SK-N-SH (cell line): ENCODE measurements around the gene KLHL41. TPM values are rescaled to one million over a fixed set of nuclear protein-coding genes. Genes with fewer than 3 reads are reported as not detected.

Source experiments
- CTCF ChIA-PET: fragments of 300-600, 350-600 bp; formaldehyde crosslinking; extraction: SDS; loops from one replicate; lab custom pipeline; 2021; lab: Yijun Ruan, JAX
- POLR2A ChIA-PET: fragments of 350-600 bp; sonication (Branson Sonifier 250); formaldehyde crosslinking; extraction: SDS; loops from one replicate; lab custom pipeline; 2020; ENCODE audit warnings: antibody characterized with exemption, inconsistent platforms; lab: Yijun Ruan, JAX
- DNase-seq: peaks from one replicate; pipeline ENCODE4 v3.0.0; 2012
- H2AFZ ChIP-seq: fragments of 200-600 bp; sonication (generic); 2 replicates; pipeline ENCODE4 v1.8.1; 2016; ENCODE audit warnings: antibody characterized with exemption, mild to moderate bottlenecking, low read depth
- H3F3A ChIP-seq: fragments of 200-600 bp; sonication (generic); replicated peaks from 2 replicates; pipeline ENCODE3; 2016; ENCODE audit warnings: antibody characterized with exemption, mild to moderate bottlenecking; ENCODE audit not compliant: insufficient read depth
- H3K27ac ChIP-seq, 2 experiments: fragments of 200-500 bp in 1 of 2; fragments of 200-600 bp in 1 of 2; sonication (Bioruptor generic) in 1 of 2; sonication (generic), shearing (Covaris generic) in 1 of 2; 2 replicates each; pipeline versions ENCODE4 v1.5.1 to v1.6.1; 2014 to 2016; ENCODE audit warnings: low read depth in 2 of 2, inconsistent platforms in 1 of 2, low read length in 1 of 2, mild to moderate bottlenecking in 1 of 2, mixed read lengths in 1 of 2
- H3K27me3 ChIP-seq: fragments of 200-600 bp; sonication (generic), shearing (Covaris generic); 2 replicates; pipeline ENCODE4 v1.6.1; 2016; ENCODE audit warnings: mixed run types; ENCODE audit not compliant: insufficient read depth
- H3K36me3 ChIP-seq, 2 experiments: fragments of 200-500 bp in 1 of 2; fragments of 200-600 bp in 1 of 2; sonication (Bioruptor generic) in 1 of 2; sonication (generic) in 1 of 2; replicated peaks in 1 of 2; 2 replicates each; pipeline versions ENCODE3 to v1.5.1; 2014 to 2016; ENCODE audit warnings: low read length in 1 of 2, mild to moderate bottlenecking in 1 of 2; ENCODE audit not compliant: insufficient read depth in 2 of 2, control insufficient read depth in 1 of 2
- H3K4me1 ChIP-seq, 2 experiments: fragments of 200-500 bp in 1 of 2; fragments of 200-600 bp in 1 of 2; sonication (Bioruptor generic) in 1 of 2; sonication (generic), shearing (Covaris generic) in 1 of 2; 2 replicates each; pipeline versions ENCODE4 v1.5.1 to v1.6.1; 2014 to 2016; ENCODE audit warnings: low read depth in 1 of 2, low read length in 1 of 2, mixed run types in 1 of 2; ENCODE audit not compliant: insufficient read depth in 2 of 2, control insufficient read depth in 1 of 2
- H3K4me2 ChIP-seq: fragments of 200-600 bp; sonication (generic), shearing (Covaris generic); 2 replicates; pipeline ENCODE4 v1.6.1; 2017; ENCODE audit warnings: mixed run types
- H3K4me3 ChIP-seq, 2 experiments: fragments of 200-500 bp in 1 of 2; fragments of 200-600 bp in 1 of 2; sonication (Bioruptor generic) in 1 of 2; sonication (generic), shearing (Covaris generic) in 1 of 2; 2 replicates each; pipeline versions ENCODE4 v1.5.1 to v1.8.1; 2014 to 2016; ENCODE audit warnings: low read depth in 2 of 2, inconsistent platforms in 1 of 2, low read length in 1 of 2, mild to moderate bottlenecking in 1 of 2, mixed read lengths in 1 of 2, moderate library complexity in 1 of 2
- H3K79me2 ChIP-seq: fragments of 200-600 bp; sonication (generic); 2 replicates; pipeline ENCODE4 v1.8.1; 2017; ENCODE audit warnings: mild to moderate bottlenecking; ENCODE audit not compliant: insufficient read depth
- H3K9ac ChIP-seq: fragments of 200-600 bp; sonication (generic); 2 replicates; pipeline ENCODE4 v1.6.1; 2017; ENCODE audit warnings: mixed run types
- H3K9me2 ChIP-seq: fragments of 200-600 bp; sonication (generic); 2 replicates; pipeline ENCODE4 v1.6.1; 2017; ENCODE audit warnings: mixed run types
- H3K9me3 ChIP-seq: fragments of 200-600 bp; sonication (generic); 2 replicates; pipeline ENCODE4 v1.6.1; 2017; ENCODE audit warnings: mixed run types, mild to moderate bottlenecking, moderate library complexity
- H4K20me1 ChIP-seq: fragments of 200-600 bp; sonication (generic); 2 replicates; pipeline ENCODE4 v1.6.1; 2017; ENCODE audit warnings: mild to moderate bottlenecking, mixed run types; ENCODE audit not compliant: insufficient read depth
- ELF1 ChIP-seq: IDR thresholded peaks from 2 replicates; pipeline ENCODE4 v1.4.0; 2012
- GABPA ChIP-seq: IDR thresholded peaks from 2 replicates; pipeline ENCODE4 v1.4.0; 2012; ENCODE audit warnings: low read depth, mild to moderate bottlenecking
- MEF2A ChIP-seq: IDR thresholded peaks from 2 replicates; pipeline ENCODE4 v1.4.0; 2012; ENCODE audit warnings: low read depth, borderline replicate concordance
- NRF1 ChIP-seq: IDR thresholded peaks from 2 replicates; pipeline ENCODE4 v1.6.1; 2012; ENCODE audit warnings: low read depth, mild to moderate bottlenecking, low read length
- RCOR1 ChIP-seq: fragments of 150-350 bp; IDR thresholded peaks from 2 replicates; pipeline ENCODE4 v1.6.1; 2017; ENCODE audit warnings: antibody characterized with exemption, low read length
- REST ChIP-seq: IDR thresholded peaks from 2 replicates; pipeline ENCODE4 v1.6.1; 2012; ENCODE audit warnings: mild to moderate bottlenecking, low read depth, low read length, moderate library complexity
- RFX5 ChIP-seq: IDR thresholded peaks from 2 replicates; pipeline ENCODE4 v1.6.1; 2012; ENCODE audit warnings: mild to moderate bottlenecking, improper control_type of control experiment, low read length
- RXRA ChIP-seq: IDR thresholded peaks from 2 replicates; pipeline ENCODE4 v1.4.0; 2012; ENCODE audit warnings: low read depth, mild to moderate bottlenecking, borderline replicate concordance
- TAF1 ChIP-seq: IDR thresholded peaks from 2 replicates; pipeline ENCODE4 v1.6.1; 2012; ENCODE audit warnings: low read depth, mild to moderate bottlenecking, low read length, moderate library complexity, borderline replicate concordance
- TEAD4 ChIP-seq: IDR thresholded peaks from 2 replicates; pipeline ENCODE4 v1.4.0; 2012; ENCODE audit warnings: mild to moderate bottlenecking, borderline replicate concordance; ENCODE audit not compliant: insufficient read depth
- WGBS: methylation state at CpG from one replicate; pipeline ENCODE4 v1.1.6; 2017; ENCODE audit warnings: low lambda C conversion rate; 5-methylcytosine and 5-hydroxymethylcytosine counted together
- polyA plus RNA-seq, 3 experiments: library from polyadenylated mRNA; depleted of rRNA; stranded (reverse); fragments of >200 nt; gene quantifications; 2 replicates each; pipeline ENCODE4 v1.2.3, GENCODE V29; 2012
- TF ChIP-seq, protein P1 (sequence below): IDR thresholded peaks from 2 replicates; pipeline ENCODE4; 2012
- TF ChIP-seq, protein P2 (sequence below): fragments of 200-600 bp; sonication (generic); IDR thresholded peaks from 2 replicates; pipeline ENCODE4 v1.6.1; 2017; ENCODE audit warnings: antibody characterized with exemption, mild to moderate bottlenecking, moderate library complexity
- TF ChIP-seq, protein P3 (sequence below): fragments of 150-350 bp; IDR thresholded peaks from 2 replicates; pipeline ENCODE4 v1.6.1; 2016; ENCODE audit warnings: mild to moderate bottlenecking, low read depth, low read length
- TF ChIP-seq, protein P4 (sequence below): IDR thresholded peaks from 2 replicates; pipeline ENCODE4 v1.4.0; 2012; ENCODE audit warnings: low read depth, borderline replicate concordance

Gene KLHL41
- polyA plus RNA-seq, 1 of the 3 experiments (the other 2 are of a cell fraction) = 0.26 TPM

DNA sequence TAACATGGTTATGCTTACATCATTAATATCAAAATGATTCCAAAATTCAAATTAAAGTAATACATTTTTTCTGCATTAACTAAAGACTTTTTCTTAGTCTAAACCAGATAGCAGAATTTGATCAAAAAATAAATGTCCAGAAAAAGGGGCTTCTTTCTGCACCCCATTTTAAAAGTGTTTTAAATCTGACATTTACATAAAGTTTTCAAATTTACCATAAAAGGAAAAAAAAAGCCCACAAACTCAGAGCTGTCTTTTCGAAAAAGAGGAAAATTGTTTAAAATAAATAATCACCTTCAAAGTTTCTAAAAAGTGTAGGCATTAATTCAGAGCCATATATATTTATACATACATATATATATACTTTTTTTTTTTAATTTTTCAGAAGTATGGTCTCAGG lies 62.7 kb downstream of the KLHL41 start (continued):
- TF ChIP-seq, protein P1, sequence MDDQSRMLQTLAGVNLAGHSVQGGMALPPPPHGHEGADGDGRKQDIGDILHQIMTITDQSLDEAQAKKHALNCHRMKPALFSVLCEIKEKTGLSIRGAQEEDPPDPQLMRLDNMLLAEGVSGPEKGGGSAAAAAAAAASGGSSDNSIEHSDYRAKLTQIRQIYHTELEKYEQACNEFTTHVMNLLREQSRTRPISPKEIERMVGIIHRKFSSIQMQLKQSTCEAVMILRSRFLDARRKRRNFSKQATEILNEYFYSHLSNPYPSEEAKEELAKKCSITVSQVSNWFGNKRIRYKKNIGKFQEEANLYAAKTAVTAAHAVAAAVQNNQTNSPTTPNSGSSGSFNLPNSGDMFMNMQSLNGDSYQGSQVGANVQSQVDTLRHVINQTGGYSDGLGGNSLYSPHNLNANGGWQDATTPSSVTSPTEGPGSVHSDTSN = no peak
- no peak for TF ChIP-seq RXRA
- TF ChIP-seq REST = no peak
- TF ChIP-seq TAF1 = no peak
- TF ChIP-seq, protein P2, sequence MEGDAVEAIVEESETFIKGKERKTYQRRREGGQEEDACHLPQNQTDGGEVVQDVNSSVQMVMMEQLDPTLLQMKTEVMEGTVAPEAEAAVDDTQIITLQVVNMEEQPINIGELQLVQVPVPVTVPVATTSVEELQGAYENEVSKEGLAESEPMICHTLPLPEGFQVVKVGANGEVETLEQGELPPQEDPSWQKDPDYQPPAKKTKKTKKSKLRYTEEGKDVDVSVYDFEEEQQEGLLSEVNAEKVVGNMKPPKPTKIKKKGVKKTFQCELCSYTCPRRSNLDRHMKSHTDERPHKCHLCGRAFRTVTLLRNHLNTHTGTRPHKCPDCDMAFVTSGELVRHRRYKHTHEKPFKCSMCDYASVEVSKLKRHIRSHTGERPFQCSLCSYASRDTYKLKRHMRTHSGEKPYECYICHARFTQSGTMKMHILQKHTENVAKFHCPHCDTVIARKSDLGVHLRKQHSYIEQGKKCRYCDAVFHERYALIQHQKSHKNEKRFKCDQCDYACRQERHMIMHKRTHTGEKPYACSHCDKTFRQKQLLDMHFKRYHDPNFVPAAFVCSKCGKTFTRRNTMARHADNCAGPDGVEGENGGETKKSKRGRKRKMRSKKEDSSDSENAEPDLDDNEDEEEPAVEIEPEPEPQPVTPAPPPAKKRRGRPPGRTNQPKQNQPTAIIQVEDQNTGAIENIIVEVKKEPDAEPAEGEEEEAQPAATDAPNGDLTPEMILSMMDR = no peak
- no peak for TF ChIP-seq NRF1

DNA sequence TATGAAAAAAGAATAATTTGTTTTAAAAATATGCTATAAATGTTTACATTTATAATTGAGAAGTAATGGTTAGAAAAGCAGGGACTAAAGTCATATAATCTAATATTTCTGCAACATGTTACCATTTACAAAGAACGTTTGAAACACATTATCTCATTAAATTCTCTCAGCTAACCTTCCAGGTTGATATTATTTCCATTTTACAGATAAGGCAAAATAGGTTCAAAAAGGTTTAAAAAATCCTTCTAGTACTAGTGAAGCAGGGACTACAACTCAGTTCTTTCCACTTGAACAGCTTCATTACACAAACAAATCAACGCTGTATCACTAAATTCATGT lies 63.3 kb downstream of the KLHL41 start:
- TF ChIP-seq, protein P3, sequence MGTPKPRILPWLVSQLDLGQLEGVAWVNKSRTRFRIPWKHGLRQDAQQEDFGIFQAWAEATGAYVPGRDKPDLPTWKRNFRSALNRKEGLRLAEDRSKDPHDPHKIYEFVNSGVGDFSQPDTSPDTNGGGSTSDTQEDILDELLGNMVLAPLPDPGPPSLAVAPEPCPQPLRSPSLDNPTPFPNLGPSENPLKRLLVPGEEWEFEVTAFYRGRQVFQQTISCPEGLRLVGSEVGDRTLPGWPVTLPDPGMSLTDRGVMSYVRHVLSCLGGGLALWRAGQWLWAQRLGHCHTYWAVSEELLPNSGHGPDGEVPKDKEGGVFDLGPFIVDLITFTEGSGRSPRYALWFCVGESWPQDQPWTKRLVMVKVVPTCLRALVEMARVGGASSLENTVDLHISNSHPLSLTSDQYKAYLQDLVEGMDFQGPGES = no peak
- TF ChIP-seq TEAD4 (no peak), RCOR1 (no peak), RFX5 (no peak), MEF2A (no peak), ELF1 (no peak), GABPA (no peak), TAF1 (no peak)
- TF ChIP-seq, protein P4, sequence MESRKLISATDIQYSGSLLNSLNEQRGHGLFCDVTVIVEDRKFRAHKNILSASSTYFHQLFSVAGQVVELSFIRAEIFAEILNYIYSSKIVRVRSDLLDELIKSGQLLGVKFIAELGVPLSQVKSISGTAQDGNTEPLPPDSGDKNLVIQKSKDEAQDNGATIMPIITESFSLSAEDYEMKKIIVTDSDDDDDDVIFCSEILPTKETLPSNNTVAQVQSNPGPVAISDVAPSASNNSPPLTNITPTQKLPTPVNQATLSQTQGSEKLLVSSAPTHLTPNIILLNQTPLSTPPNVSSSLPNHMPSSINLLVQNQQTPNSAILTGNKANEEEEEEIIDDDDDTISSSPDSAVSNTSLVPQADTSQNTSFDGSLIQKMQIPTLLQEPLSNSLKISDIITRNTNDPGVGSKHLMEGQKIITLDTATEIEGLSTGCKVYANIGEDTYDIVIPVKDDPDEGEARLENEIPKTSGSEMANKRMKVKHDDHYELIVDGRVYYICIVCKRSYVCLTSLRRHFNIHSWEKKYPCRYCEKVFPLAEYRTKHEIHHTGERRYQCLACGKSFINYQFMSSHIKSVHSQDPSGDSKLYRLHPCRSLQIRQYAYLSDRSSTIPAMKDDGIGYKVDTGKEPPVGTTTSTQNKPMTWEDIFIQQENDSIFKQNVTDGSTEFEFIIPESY = no peak
- TF ChIP-seq, all 33 proteins: peak for 0
- CTCF ChIA-PET = no interaction called here
- no peak for DNase-seq
- Histone ChIP-seq H3K36me3 (peaks cover 3 to 6% of the 10 kb centered on the region in 2 experiments), H4K20me1 (no peaks in the 10 kb centered on the region), H3K4me3 (peak overlapping the region; percentile 86 to 87), H3K4me2 (peak overlapping the region; percentile 91), H3F3A (peaks cover 9% of the 10 kb centered on the region), H2AFZ (peak overlapping the region; percentile 90), H3K4me1 (peaks cover 0 to 2% of the 10 kb centered on the region in 2 experiments; a peak in 1 of 4 replicates), H3K27ac (peak overlapping the region; percentile 50 to 78; a peak in 3 of 4 replicates), H3K9me2 (no peaks in the 10 kb centered on the region), H3K9ac (peak overlapping the region; percentile 68), H3K9me3 (no peaks in the 10 kb centered on the region), H3K27me3 (no peaks in the 10 kb centered on the region), H3K79me2 (peaks cover 42% of the 10 kb centered on the region)
- POLR2A ChIA-PET = interaction anchor here (1.0 kb wide), 1 partner anchor 12 kb away, joined by 4 read pairs; the partner anchor contains the start of gene PPIG
- 3% methylated on average over 2 of the region's 2 CpGs for WGBS
